K562 (cell line): ENCODE measurements around the gene TMEM45A. TPM values are rescaled to one million over a fixed set of nuclear protein-coding genes. Genes with fewer than 3 reads are reported as not detected.

Experiments used
- ATAC-seq: fragments of 200-7000 bp; cut with Tn5 transposase; 3 replicates; pipeline ENCODE4 v1.9.1; 2020; ENCODE audit warnings: moderate library complexity
- BruUV-seq: library from RNA; stranded (reverse); fragments of 400-500 nt; replicated peaks from 2 replicates; lab custom pipeline; 2021; lab: Mats Ljungman, UMichigan
- CTCF ChIA-PET: fragments of 300-600 bp; formaldehyde crosslinking; extraction: SDS; loops from one replicate; lab custom pipeline; 2021; ENCODE audit warnings: low intra/inter-chr PET ratio; lab: Yijun Ruan, JAX
- POLR2A ChIA-PET: fragments of 300-600, 350-650 bp; sonication (Branson Sonifier 250); formaldehyde crosslinking; extraction: SDS; loops from one replicate; lab custom pipeline; 2021; ENCODE audit warnings: antibody characterized with exemption, inconsistent platforms; lab: Yijun Ruan, JAX
- DNase-seq, 4 experiments: peaks; one replicate each; pipeline versions ENCODE4 v3.0.0 to v3.0.0-alpha.2; 2011 to 2018; ENCODE audit warnings: low spot score in 3 of 4, mixed read lengths in 3 of 4; ENCODE audit errors: extremely low read depth in 1 of 4
- FAIRE-seq: peaks from 2 replicates; lab custom pipeline; 2011; peaks lifted over from hg19 to GRCh38; lab: Jason Lieb, UNC
- H2AFZ ChIP-seq: 2 replicates; pipeline ENCODE4 v1.6.0; 2011; ENCODE audit warnings: low read depth, low read length, control low read depth, inconsistent platforms
- H3K27ac ChIP-seq: fragments of 200-600 bp; 3 replicates; pipeline ENCODE4 v1.8.0; 2011; ENCODE audit warnings: low read depth, mild to moderate bottlenecking, control low read depth, inconsistent platforms, low read length, moderate library complexity, mixed read lengths; ENCODE audit errors: extremely low read depth
- H3K27me3 ChIP-seq, 2 experiments: fragments of 300-600 bp in 1 of 2; 2 replicates in 1 of 2; 3 replicates in 1 of 2; pipeline versions ENCODE4 v1.6.0 to v1.8.0; 2011; ENCODE audit warnings: inconsistent platforms in 2 of 2, low read length in 2 of 2, mild to moderate bottlenecking in 1 of 2, mixed read lengths in 1 of 2, moderate library complexity in 1 of 2; ENCODE audit not compliant: control insufficient read depth in 2 of 2, insufficient read depth in 2 of 2
- H3K36me3 ChIP-seq: fragments of 300-600 bp; 3 replicates; pipeline ENCODE4 v1.8.0; 2011; ENCODE audit warnings: mild to moderate bottlenecking, low read length, inconsistent platforms; ENCODE audit not compliant: control insufficient read depth, insufficient read depth
- H3K4me1 ChIP-seq, 2 experiments: fragments of 200-600 bp in 1 of 2; replicated peaks in 1 of 2; 2 replicates in 1 of 2; 3 replicates in 1 of 2; pipeline versions ENCODE4 v1.5.1 to v1.8.0; 2011; ENCODE audit warnings: inconsistent platforms in 2 of 2, low read length in 2 of 2, mild to moderate bottlenecking in 1 of 2, mixed read lengths in 1 of 2, moderate library complexity in 1 of 2; ENCODE audit not compliant: control insufficient read depth in 2 of 2, insufficient read depth in 2 of 2
- H3K4me2 ChIP-seq: 2 replicates; pipeline ENCODE4 v1.6.1; 2011; ENCODE audit warnings: low read length, control low read depth, inconsistent platforms, mixed read lengths; ENCODE audit not compliant: insufficient read depth
- H3K4me3 ChIP-seq: fragments of 200-600 bp; sonication (generic), shearing (Covaris generic); 2 replicates; pipeline ENCODE4 v1.5.1; 2016; ENCODE audit warnings: control low read depth, inconsistent platforms
- H3K79me2 ChIP-seq: fragments of 200-600 bp; 3 replicates; pipeline ENCODE4 v1.8.0; 2011; ENCODE audit warnings: low read length, inconsistent platforms; ENCODE audit not compliant: control insufficient read depth, insufficient read depth
- H3K9ac ChIP-seq, 2 experiments: 2 replicates each; pipeline versions ENCODE4 v1.6.0 to v1.6.1; 2011; ENCODE audit warnings: low read depth in 2 of 2, low read length in 2 of 2, control low read depth in 1 of 2, inconsistent platforms in 1 of 2, mild to moderate bottlenecking in 1 of 2, mixed read lengths in 1 of 2; ENCODE audit not compliant: insufficient read depth in 1 of 2
- H3K9me1 ChIP-seq: one replicate; pipeline ENCODE4 v1.6.0; 2011; ENCODE audit warnings: inconsistent platforms, mild to moderate bottlenecking, low read length, moderate library complexity; ENCODE audit not compliant: control insufficient read depth, insufficient read depth
- H3K9me3 ChIP-seq: replicated peaks from 2 replicates; pipeline ENCODE4 v1.5.1; 2011; ENCODE audit warnings: low read depth, low read length, inconsistent platforms; ENCODE audit not compliant: control insufficient read depth, insufficient read depth
- H4K20me1 ChIP-seq: replicated peaks from 2 replicates; pipeline ENCODE4 v1.6.1; 2011; ENCODE audit warnings: low read length, inconsistent platforms, mixed read lengths; ENCODE audit not compliant: control insufficient read depth, insufficient read depth
- E2F3 ChIP-seq: fragments of 250-450 bp; sonication (Bioruptor Pico); IDR thresholded peaks from 2 replicates; pipeline ENCODE4 v1.4.0; 2020; ENCODE audit warnings: mild to moderate bottlenecking
- HDAC8 ChIP-seq: fragments of 450-650 bp; IDR thresholded peaks from 2 replicates; pipeline ENCODE4 v1.6.1; 2016; ENCODE audit warnings: mild to moderate bottlenecking, missing genetic modification characterization, moderate library complexity, missing compliant biosample characterization
- HLTF ChIP-seq: fragments of 450-650 bp; IDR thresholded peaks from 2 replicates; pipeline ENCODE4 v1.6.1; 2016
- SMARCB1 ChIP-seq: IDR thresholded peaks from 2 replicates; pipeline ENCODE4 v1.6.1; 2011; ENCODE audit warnings: improper control_type of control experiment, low read depth; ENCODE audit not compliant: insufficient read length
- TARDBP ChIP-seq: fragments of 450-650 bp; IDR thresholded peaks from 2 replicates; pipeline ENCODE4 v1.6.1; 2016
- WGBS: fragments of 100-300 bp; shearing (Covaris generic); methylation state at CpG from one replicate; pipeline ENCODE4 v1.1.6; 2016; ENCODE audit warnings: low coverage, mixed read lengths; ENCODE audit not compliant: insufficient coverage; ENCODE audit errors: missing lambda C conversion rate; 5-methylcytosine and 5-hydroxymethylcytosine counted together
- in situ Hi-C: fragments of 300-500 bp; cut with MboI; formaldehyde crosslinking; loops from 4 replicates; pipeline ENCODE4 v1.15.0; 2018; ENCODE audit warnings: inconsistent platforms, mixed read lengths
- intact Hi-C: fragments of 100-400 bp; cut with micrococcal nuclease; formaldehyde crosslinking; loops from 2 replicates; pipeline ENCODE4 v1.14.2; 2022
- polyA plus RNA-seq, 8 experiments: library from polyadenylated mRNA; depleted of rRNA in 4 of 8; stranded (reverse) in 5 of 8; unstranded in 3 of 8; fragments of >200 nt; fragmentation: Nextera tagmentation in 2 of 8; fragmentation: Illumina TruSeq in 1 of 8; extraction: Ambion mirVana in 2 of 8; extraction: Trizol in 1 of 8; gene quantifications; 2 replicates each; pipeline versions ENCODE4 v1.2.1 to v1.2.3, GENCODE V29; 2011 to 2014; ENCODE audit warnings: inconsistent platforms in 1 of 8, missing spikeins in 1 of 8
- total RNA-seq, 7 experiments: library from RNA; depleted of rRNA in 6 of 7; stranded (reverse); fragments of >200 nt in 6 of 7; fragmentation: Illumina TruSeq in 2 of 7; extraction: Trizol in 2 of 7; gene quantifications; 2 replicates each; pipeline versions ENCODE4 v1.2.1 to v1.2.3, GENCODE V29; 2011 to 2021; ENCODE audit warnings: low replicate concordance in 1 of 7
- TF ChIP-seq, protein P1 (sequence below): fragments of 450-650 bp; formaldehyde crosslinking; IDR thresholded peaks from 2 replicates; pipeline ENCODE4 v1.4.0; 2020; ENCODE audit warnings: mild to moderate bottlenecking, moderate library complexity
- TF ChIP-seq, protein P2 (sequence below), 2 experiments: fragments of 150-350 bp in 1 of 2; IDR thresholded peaks; 2 replicates each; pipeline ENCODE4 v1.6.1; 2012 to 2016; ENCODE audit warnings: low read depth in 2 of 2, low read length in 2 of 2, mild to moderate bottlenecking in 1 of 2, moderate library complexity in 1 of 2
- TF ChIP-seq, protein P3 (sequence below), 2 experiments: IDR thresholded peaks in 1 of 2; conservative IDR thresholded peaks in 1 of 2; 2 replicates each; pipeline ENCODE4 v1.6.1; 2016; ENCODE audit warnings: low read depth in 2 of 2, mild to moderate bottlenecking in 1 of 2, missing compliant biosample characterization in 1 of 2, missing genetic modification characterization in 1 of 2, moderate library complexity in 1 of 2

The TMEM45A gene
- total and polyA plus RNA-seq, 9 of the 15 experiments (the other 6 are each of a cell fraction or from before 2014, with no cell fraction given) = 0.41 to 4.1 (median 0.95) TPM

DNA sequence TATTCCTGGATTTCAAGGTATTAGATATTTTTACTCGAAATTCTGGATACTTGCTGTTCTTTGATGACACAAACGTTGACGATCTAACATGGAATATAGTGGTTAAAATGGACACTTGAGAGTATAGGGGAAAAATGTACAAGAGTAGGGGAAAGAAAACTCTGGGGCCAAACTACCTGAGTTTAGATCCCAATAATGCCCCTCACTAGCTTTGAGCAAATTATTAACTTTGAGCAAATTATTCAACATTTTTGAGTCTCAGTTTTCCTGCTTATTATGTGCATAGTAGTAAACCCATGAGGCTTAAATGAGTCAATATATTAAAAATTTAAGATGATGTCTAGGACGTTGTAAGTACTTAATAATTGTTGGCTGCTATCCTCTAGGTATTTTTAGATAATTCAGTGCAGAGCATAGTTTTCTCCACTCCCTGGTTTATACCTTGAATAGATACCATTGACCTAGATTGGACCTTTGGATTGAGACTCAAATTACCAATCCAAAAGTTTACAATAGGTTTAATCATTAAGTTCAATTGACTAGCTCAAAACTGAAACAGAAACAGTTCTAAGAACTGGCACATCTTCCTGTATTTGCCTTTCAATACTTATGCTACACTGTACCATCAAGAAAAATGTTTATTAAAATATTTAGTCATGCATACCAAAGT lies 121.4 kb downstream of the TMEM45A start:
- in situ Hi-C loops = loop anchor here (25.0 kb wide), 1 partner anchor 777 kb away; no protein-coding TSS in a partner anchor

More for the DNA sequence above, 121.4 kb downstream of the TMEM45A start:
- H3K36me3 ChIP-seq = no peaks in the 10 kb centered on the region
- H3K9ac ChIP-seq = no peak overlapping the region
- H3K4me3 ChIP-seq = no peak overlapping the region
- WGBS = 3% methylated on average over 4 of the region's 4 CpGs
- POLR2A ChIA-PET = no interaction called here
- H3K4me1 ChIP-seq = no peaks in the 10 kb centered on the region; a peak in 1 of 5 replicates
- H3K9me1 ChIP-seq = no peaks in the 10 kb centered on the region
- intact Hi-C loops = no loop called here
- no peaks in the 10 kb centered on the region for H4K20me1 ChIP-seq
- DNase-seq = no peak
- BruUV-seq = no TSS peak
- H3K4me2 ChIP-seq = no peak overlapping the region
- TF ChIP-seq SMARCB1 (no peak), HDAC8 (tag) (no peak), HLTF (no peak), E2F3 (CRISPR knock-in tag) (no peak), TARDBP (no peak)
- TF ChIP-seq, protein P1, sequence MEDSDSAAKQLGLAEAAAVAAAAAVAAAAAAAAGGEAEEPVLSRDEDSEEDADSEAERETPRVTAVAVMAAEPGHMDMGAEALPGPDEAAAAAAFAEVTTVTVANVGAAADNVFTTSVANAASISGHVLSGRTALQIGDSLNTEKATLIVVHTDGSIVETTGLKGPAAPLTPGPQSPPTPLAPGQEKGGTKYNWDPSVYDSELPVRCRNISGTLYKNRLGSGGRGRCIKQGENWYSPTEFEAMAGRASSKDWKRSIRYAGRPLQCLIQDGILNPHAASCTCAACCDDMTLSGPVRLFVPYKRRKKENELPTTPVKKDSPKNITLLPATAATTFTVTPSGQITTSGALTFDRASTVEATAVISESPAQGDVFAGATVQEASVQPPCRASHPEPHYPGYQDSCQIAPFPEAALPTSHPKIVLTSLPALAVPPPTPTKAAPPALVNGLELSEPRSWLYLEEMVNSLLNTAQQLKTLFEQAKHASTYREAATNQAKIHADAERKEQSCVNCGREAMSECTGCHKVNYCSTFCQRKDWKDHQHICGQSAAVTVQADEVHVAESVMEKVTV (CRISPR knock-in tag) = no peak
- TF ChIP-seq, protein P2, sequence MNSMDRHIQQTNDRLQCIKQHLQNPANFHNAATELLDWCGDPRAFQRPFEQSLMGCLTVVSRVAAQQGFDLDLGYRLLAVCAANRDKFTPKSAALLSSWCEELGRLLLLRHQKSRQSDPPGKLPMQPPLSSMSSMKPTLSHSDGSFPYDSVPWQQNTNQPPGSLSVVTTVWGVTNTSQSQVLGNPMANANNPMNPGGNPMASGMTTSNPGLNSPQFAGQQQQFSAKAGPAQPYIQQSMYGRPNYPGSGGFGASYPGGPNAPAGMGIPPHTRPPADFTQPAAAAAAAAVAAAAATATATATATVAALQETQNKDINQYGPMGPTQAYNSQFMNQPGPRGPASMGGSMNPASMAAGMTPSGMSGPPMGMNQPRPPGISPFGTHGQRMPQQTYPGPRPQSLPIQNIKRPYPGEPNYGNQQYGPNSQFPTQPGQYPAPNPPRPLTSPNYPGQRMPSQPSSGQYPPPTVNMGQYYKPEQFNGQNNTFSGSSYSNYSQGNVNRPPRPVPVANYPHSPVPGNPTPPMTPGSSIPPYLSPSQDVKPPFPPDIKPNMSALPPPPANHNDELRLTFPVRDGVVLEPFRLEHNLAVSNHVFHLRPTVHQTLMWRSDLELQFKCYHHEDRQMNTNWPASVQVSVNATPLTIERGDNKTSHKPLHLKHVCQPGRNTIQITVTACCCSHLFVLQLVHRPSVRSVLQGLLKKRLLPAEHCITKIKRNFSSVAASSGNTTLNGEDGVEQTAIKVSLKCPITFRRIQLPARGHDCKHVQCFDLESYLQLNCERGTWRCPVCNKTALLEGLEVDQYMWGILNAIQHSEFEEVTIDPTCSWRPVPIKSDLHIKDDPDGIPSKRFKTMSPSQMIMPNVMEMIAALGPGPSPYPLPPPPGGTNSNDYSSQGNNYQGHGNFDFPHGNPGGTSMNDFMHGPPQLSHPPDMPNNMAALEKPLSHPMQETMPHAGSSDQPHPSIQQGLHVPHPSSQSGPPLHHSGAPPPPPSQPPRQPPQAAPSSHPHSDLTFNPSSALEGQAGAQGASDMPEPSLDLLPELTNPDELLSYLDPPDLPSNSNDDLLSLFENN (IDR thresholded peaks at IDR 0.05; ENCODE audit: low read depth in 2 of 2, low read length in 2 of 2) = no peak
- TF ChIP-seq, protein P3, sequence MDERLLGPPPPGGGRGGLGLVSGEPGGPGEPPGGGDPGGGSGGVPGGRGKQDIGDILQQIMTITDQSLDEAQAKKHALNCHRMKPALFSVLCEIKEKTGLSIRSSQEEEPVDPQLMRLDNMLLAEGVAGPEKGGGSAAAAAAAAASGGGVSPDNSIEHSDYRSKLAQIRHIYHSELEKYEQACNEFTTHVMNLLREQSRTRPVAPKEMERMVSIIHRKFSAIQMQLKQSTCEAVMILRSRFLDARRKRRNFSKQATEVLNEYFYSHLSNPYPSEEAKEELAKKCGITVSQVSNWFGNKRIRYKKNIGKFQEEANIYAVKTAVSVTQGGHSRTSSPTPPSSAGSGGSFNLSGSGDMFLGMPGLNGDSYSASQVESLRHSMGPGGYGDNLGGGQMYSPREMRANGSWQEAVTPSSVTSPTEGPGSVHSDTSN (CRISPR knock-in tag; IDR thresholded peaks at IDR 0.05; ENCODE audit: low read depth) = no peak
- TF ChIP-seq, protein P3 (tag; conservative IDR thresholded peaks at IDR 0.05; ENCODE audit: low read depth) = no peak
- TF ChIP-seq, all 486 proteins: peak for 0
- FAIRE-seq = no peak
- ATAC-seq = no peak
- CTCF ChIA-PET = no interaction called here
- Histone ChIP-seq H3K79me2 (no peaks in the 10 kb centered on the region), H2AFZ (no peak overlapping the region), H3K9me3 (no peaks in the 10 kb centered on the region), H3K27ac (no peak overlapping the region), H3K27me3 (no peaks in the 10 kb centered on the region)
